Hepatocyte (in vitro differentiated cells): ENCODE data around the gene SETBP1. TPM values are rescaled to one million over a fixed set of nuclear protein-coding genes. Genes with fewer than 3 reads are reported as not detected.

ENCODE experiments used
- DNase-seq: peaks from one replicate; pipeline ENCODE4 v3.0.0-alpha.2; 2016; ENCODE audit warnings: low spot score
- H2AFZ ChIP-seq: fragments of 200-600 bp; sonication (generic); 2 replicates; pipeline ENCODE4 v1.6.0; 2016; ENCODE audit warnings: antibody characterized with exemption, mild to moderate bottlenecking
- H3K27ac ChIP-seq: fragments of 200-600 bp; sonication (generic); 2 replicates; pipeline ENCODE4 v1.5.1; 2016; ENCODE audit warnings: mild to moderate bottlenecking
- H3K27me3 ChIP-seq: fragments of 200-600 bp; sonication (generic); 2 replicates; pipeline ENCODE4 v1.6.1; 2016
- H3K36me3 ChIP-seq: fragments of 200-600 bp; sonication (generic); replicated peaks from 2 replicates; pipeline ENCODE4 v1.5.1; 2016; ENCODE audit warnings: low read depth; ENCODE audit not compliant: insufficient read depth
- H3K4me1 ChIP-seq: fragments of 200-600 bp; sonication (generic); 2 replicates; pipeline ENCODE4 v1.5.1; 2016; ENCODE audit warnings: mild to moderate bottlenecking, moderate library complexity; ENCODE audit not compliant: insufficient read depth
- H3K4me2 ChIP-seq: fragments of 200-600 bp; sonication (generic); 2 replicates; pipeline ENCODE4 v1.6.0; 2016
- H3K4me3 ChIP-seq: fragments of 200-600 bp; sonication (generic); 2 replicates; pipeline ENCODE4 v1.5.1; 2016; ENCODE audit warnings: mild to moderate bottlenecking
- H3K79me2 ChIP-seq: fragments of 200-600 bp; sonication (generic); 2 replicates; pipeline ENCODE4 v1.6.0; 2017; ENCODE audit warnings: mild to moderate bottlenecking
- H3K9me2 ChIP-seq: fragments of 200-600 bp; sonication (generic); replicated peaks from 2 replicates; pipeline ENCODE4 v1.6.0; 2017; ENCODE audit warnings: mild to moderate bottlenecking; ENCODE audit not compliant: insufficient read depth
- H3K9me3 ChIP-seq: fragments of 200-600 bp; sonication (generic); 2 replicates; pipeline ENCODE4 v1.5.1; 2016; ENCODE audit warnings: low read depth, mild to moderate bottlenecking
- H4K20me1 ChIP-seq: fragments of 200-600 bp; sonication (generic); 2 replicates; pipeline ENCODE4 v1.6.0; 2016; ENCODE audit warnings: mild to moderate bottlenecking; ENCODE audit not compliant: insufficient read depth, poor library complexity, severe bottlenecking
- CTCF ChIP-seq: fragments of 200-600 bp; sonication (generic); IDR thresholded peaks from 2 replicates; pipeline ENCODE4 v1.5.1; 2016; ENCODE audit warnings: antibody characterized with exemption, mild to moderate bottlenecking; ENCODE audit not compliant: poor library complexity
- EZH2 ChIP-seq: fragments of 200-600 bp; sonication (generic); IDR thresholded peaks from 2 replicates; pipeline ENCODE4 v1.6.1; 2016; ENCODE audit warnings: antibody characterized with exemption, mild to moderate bottlenecking, borderline replicate concordance
- EZH2phosphoT487 ChIP-seq: fragments of 200-600 bp; sonication (generic); IDR thresholded peaks from one replicate; pipeline ENCODE4 v1.6.1; 2018; ENCODE audit warnings: antibody characterized with exemption, mild to moderate bottlenecking, low read depth, moderate library complexity; ENCODE audit not compliant: unreplicated experiment, severe bottlenecking
- WGBS: methylation state at CpG from one replicate; pipeline ENCODE4 v1.1.6; 2016; ENCODE audit warnings: low lambda C conversion rate; ENCODE audit errors: missing lambda C conversion rate; 5-methylcytosine and 5-hydroxymethylcytosine counted together
- polyA plus RNA-seq: library from polyadenylated mRNA; unstranded; fragments of >200 nt; fragmentation: Nextera tagmentation; extraction: Ambion mirVana; gene quantifications from 2 replicates; pipeline ENCODE4 v1.2.1, GENCODE V29; 2016
- total RNA-seq: library from RNA; depleted of rRNA; stranded (reverse); fragments of >200 nt; gene quantifications from 2 replicates; pipeline ENCODE4 v1.2.3, GENCODE V29; 2014

SETBP1 gene
- total and polyA plus RNA-seq, 2 experiments from 2014 or later: 10.3 to 21.1 TPM

- Histone ChIP-seq H3K79me2 (peaks cover 26% of the 10 kb centered on the region), H4K20me1 (no peaks in the 10 kb centered on the region), H3K27me3 (no peaks in the 10 kb centered on the region), H3K36me3 (no peaks in the 10 kb centered on the region), H2AFZ (no peak overlapping the region), H3K9me3 (no peaks in the 10 kb centered on the region), H3K4me2 (no peak overlapping the region), H3K4me3 (no peak overlapping the region), H3K4me1 (peaks cover 3% of the 10 kb centered on the region), H3K9me2 (no peaks in the 10 kb centered on the region), H3K27ac (no peak overlapping the region)
- TF ChIP-seq EZH2: no peak
- TF ChIP-seq CTCF: no peak
- no peak for TF ChIP-seq EZH2phosphoT487
- no peak for DNase-seq
- 93% methylated on average over 5 of the region's 5 CpGs for WGBS
Measured at GRCh38 chr18:44857744-44858491, 177.2 kb downstream of the SETBP1 start.

- no peak for DNase-seq
- Histone ChIP-seq H4K20me1 (peaks cover 4% of the 10 kb centered on the region), H3K9me2 (no peaks in the 10 kb centered on the region), H3K4me2 (no peak overlapping the region), H3K4me1 (no peaks in the 10 kb centered on the region), H3K27me3 (no peaks in the 10 kb centered on the region), H3K27ac (no peak overlapping the region), H3K9me3 (no peaks in the 10 kb centered on the region), H3K36me3 (no peaks in the 10 kb centered on the region), H3K4me3 (no peak overlapping the region), H3K79me2 (peaks cover 27% of the 10 kb centered on the region), H2AFZ (no peak overlapping the region)
- no peak for TF ChIP-seq EZH2phosphoT487
- TF ChIP-seq CTCF: no peak
- no peak for TF ChIP-seq EZH2
Measured at GRCh38 chr18:44859263-44859662, 178.6 kb downstream of the SETBP1 start.

GRCh38 chr18:44859751-44860439, 179.2 kb downstream of the SETBP1 start:
- H2AFZ ChIP-seq: no peak overlapping the region
- H3K4me3 ChIP-seq: no peak overlapping the region
- no peaks in the 10 kb centered on the region for H3K9me3 ChIP-seq
- H3K4me1 ChIP-seq: no peaks in the 10 kb centered on the region
- peaks cover 5% of the 10 kb centered on the region for H4K20me1 ChIP-seq
- no peaks in the 10 kb centered on the region for H3K9me2 ChIP-seq
- no peak overlapping the region for H3K27ac ChIP-seq
- no peaks in the 10 kb centered on the region for H3K36me3 ChIP-seq
- H3K27me3 ChIP-seq: no peaks in the 10 kb centered on the region
- TF ChIP-seq EZH2: no peak
- no peak for TF ChIP-seq EZH2phosphoT487
- TF ChIP-seq CTCF: no peak
- WGBS: 79% methylated on average over 6 of the region's 6 CpGs
- H3K4me2 ChIP-seq: no peak overlapping the region
- no peak for DNase-seq
- peaks cover 27% of the 10 kb centered on the region for H3K79me2 ChIP-seq
